MCF 10A (cell line): ENCODE measurements around the gene PHF23. TPM values are rescaled to one million over a fixed set of nuclear protein-coding genes. Genes with fewer than 3 reads are reported as not detected.

ENCODE experiments used
- BruUV-seq: library from RNA; stranded (reverse); fragments of 400-500 nt; replicated peaks from 2 replicates; lab custom pipeline; 2021; lab: Mats Ljungman, UMichigan
- CTCF ChIA-PET: fragments of 300-600 bp; sonication (Branson Sonifier 250); formaldehyde crosslinking; extraction: SDS; loops from one replicate; lab custom pipeline; 2021; ENCODE audit warnings: antibody characterized with exemption, inconsistent platforms; lab: Yijun Ruan, JAX
- POLR2A ChIA-PET: fragments of 300-600, 350-650 bp; sonication (Branson Sonifier 250); formaldehyde crosslinking; extraction: SDS; loops from one replicate; lab custom pipeline; 2020; ENCODE audit warnings: antibody characterized with exemption, inconsistent platforms; lab: Yijun Ruan, JAX
- DNase-seq: peaks from one replicate; pipeline ENCODE4 v3.0.0-alpha.2; 2018; ENCODE audit not compliant: unreplicated experiment
- H3K27ac Mint-ChIP-seq: one replicate; pipeline ENCODE4 v1.8.0; 2022; ENCODE audit warnings: mild to moderate bottlenecking, low read depth, mixed read lengths; ENCODE audit not compliant: unreplicated experiment
- H3K27me3 Mint-ChIP-seq: one replicate; pipeline ENCODE4 v1.8.0; 2022; ENCODE audit warnings: mixed read lengths; ENCODE audit not compliant: insufficient read depth, unreplicated experiment
- H3K36me3 Mint-ChIP-seq: one replicate; pipeline ENCODE4 v1.8.0; 2022; ENCODE audit warnings: mild to moderate bottlenecking, moderate library complexity, mixed read lengths; ENCODE audit not compliant: insufficient read depth, unreplicated experiment
- H3K4me1 Mint-ChIP-seq: one replicate; pipeline ENCODE4 v1.8.0; 2022; ENCODE audit warnings: mixed read lengths; ENCODE audit not compliant: insufficient read depth, unreplicated experiment
- H3K4me3 Mint-ChIP-seq: one replicate; pipeline ENCODE4 v1.8.0; 2022; ENCODE audit warnings: mild to moderate bottlenecking, moderate library complexity, mixed read lengths; ENCODE audit not compliant: unreplicated experiment
- H3K9me3 Mint-ChIP-seq: one replicate; pipeline ENCODE4 v1.8.0; 2022; ENCODE audit warnings: mixed read lengths; ENCODE audit not compliant: unreplicated experiment
- intact Hi-C: fragments of 100-400 bp; cut with micrococcal nuclease; formaldehyde crosslinking; loops from 2 replicates; pipeline ENCODE4 v1.14.1; 2022
- total RNA-seq: library from RNA; stranded (reverse); gene quantifications from 2 replicates; pipeline ENCODE4 v1.2.3, GENCODE V29; 2022
- TF ChIP-seq, protein P1 (sequence below): fragments of 200-600 bp; IDR thresholded peaks from one replicate; pipeline ENCODE4 v1.8.0; 2022; ENCODE audit warnings: antibody characterized with exemption, mild to moderate bottlenecking; ENCODE audit not compliant: unreplicated experiment

PHF23 gene
- total RNA-seq, 1 experiment from 2014 or later = 41.8 TPM

- Mint-ChIP-seq H3K27ac (peak overlapping the region; percentile 84), H3K4me1 (peaks cover 15% of the 10 kb centered on the region), H3K9me3 (no peaks in the 10 kb centered on the region), H3K36me3 (peaks cover 86% of the 10 kb centered on the region), H3K27me3 (no peaks in the 10 kb centered on the region), H3K4me3 (no peak overlapping the region)
- POLR2A ChIA-PET = no interaction called here
- BruUV-seq = no TSS peak
- no peak for DNase-seq
- intact Hi-C loops = no loop called here
- TF ChIP-seq, protein P1, sequence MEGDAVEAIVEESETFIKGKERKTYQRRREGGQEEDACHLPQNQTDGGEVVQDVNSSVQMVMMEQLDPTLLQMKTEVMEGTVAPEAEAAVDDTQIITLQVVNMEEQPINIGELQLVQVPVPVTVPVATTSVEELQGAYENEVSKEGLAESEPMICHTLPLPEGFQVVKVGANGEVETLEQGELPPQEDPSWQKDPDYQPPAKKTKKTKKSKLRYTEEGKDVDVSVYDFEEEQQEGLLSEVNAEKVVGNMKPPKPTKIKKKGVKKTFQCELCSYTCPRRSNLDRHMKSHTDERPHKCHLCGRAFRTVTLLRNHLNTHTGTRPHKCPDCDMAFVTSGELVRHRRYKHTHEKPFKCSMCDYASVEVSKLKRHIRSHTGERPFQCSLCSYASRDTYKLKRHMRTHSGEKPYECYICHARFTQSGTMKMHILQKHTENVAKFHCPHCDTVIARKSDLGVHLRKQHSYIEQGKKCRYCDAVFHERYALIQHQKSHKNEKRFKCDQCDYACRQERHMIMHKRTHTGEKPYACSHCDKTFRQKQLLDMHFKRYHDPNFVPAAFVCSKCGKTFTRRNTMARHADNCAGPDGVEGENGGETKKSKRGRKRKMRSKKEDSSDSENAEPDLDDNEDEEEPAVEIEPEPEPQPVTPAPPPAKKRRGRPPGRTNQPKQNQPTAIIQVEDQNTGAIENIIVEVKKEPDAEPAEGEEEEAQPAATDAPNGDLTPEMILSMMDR = no peak
- CTCF ChIA-PET = interaction anchor here (1.0 kb wide), 1 partner anchor 13 kb away, joined by 3 read pairs; no protein-coding TSS in a partner anchor
These were observed 12.2 kb downstream of the PHF23 start for GRCh38 chr17:7226721-7227710.

DNA sequence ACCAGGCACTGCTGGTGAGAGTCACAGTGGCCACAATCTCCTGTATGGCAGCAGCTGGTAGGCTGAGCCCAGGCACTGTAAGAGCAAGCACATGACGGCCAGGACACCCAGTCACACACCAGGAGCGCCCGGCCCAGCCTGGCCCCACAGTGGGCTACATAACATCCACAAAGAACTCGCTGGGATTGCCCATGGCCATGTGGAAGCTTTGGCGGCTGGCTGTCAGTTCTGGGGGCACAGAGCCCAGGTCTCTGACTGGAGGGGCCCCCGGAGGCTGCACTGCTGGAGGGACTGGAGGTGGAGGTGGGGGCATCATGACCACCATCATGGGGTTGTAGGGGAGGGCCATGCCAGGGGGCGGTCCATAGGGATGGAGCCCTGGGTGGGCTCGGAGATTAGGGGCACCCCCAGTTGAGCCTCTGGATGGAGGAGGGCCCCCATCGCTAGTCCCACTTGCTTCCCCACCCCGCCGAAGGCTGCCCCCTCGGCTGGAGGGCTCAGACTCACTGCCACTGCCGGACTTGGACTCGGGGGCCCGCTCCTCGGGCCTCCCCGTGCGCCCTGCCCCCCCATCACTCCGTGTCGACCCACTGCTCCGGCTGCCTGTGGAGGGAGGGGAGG, 13.4 kb downstream of the PHF23 start:
- no peak overlapping the region for H3K4me3 Mint-ChIP-seq
- TF ChIP-seq, protein P1 = no peak
- H3K36me3 Mint-ChIP-seq = peaks cover 84% of the 10 kb centered on the region
- H3K4me1 Mint-ChIP-seq = peaks cover 23% of the 10 kb centered on the region
- ChIA-PET POLR2A (interaction anchor here (9.0 kb wide), 1 partner anchor 11 kb away, joined by 278 read pairs; the partner anchor contains the start of genes DVL2, GABARAP and PHF23), CTCF (no interaction called here)
- no peaks in the 10 kb centered on the region for H3K9me3 Mint-ChIP-seq
- no peaks in the 10 kb centered on the region for H3K27me3 Mint-ChIP-seq
- DNase-seq = no peak
- H3K27ac Mint-ChIP-seq = no peak overlapping the region
- intact Hi-C loops = no loop called here
- no TSS peak for BruUV-seq

GRCh38 chr17:7224661-7225111, 14.6 kb downstream of the PHF23 start:
- Mint-ChIP-seq H3K36me3 (peaks cover 88% of the 10 kb centered on the region), H3K9me3 (no peaks in the 10 kb centered on the region), H3K4me3 (no peak overlapping the region), H3K27me3 (no peaks in the 10 kb centered on the region), H3K4me1 (peaks cover 30% of the 10 kb centered on the region), H3K27ac (no peak overlapping the region)
- POLR2A ChIA-PET = interaction anchor here (9.0 kb wide), 1 partner anchor 12 kb away, joined by 278 read pairs; the partner anchor contains the start of genes DVL2, GABARAP and PHF23
- BruUV-seq = TSS peak; percentile 41
- TF ChIP-seq, protein P1 = no peak
- intact Hi-C loops = no loop called here
- CTCF ChIA-PET = no interaction called here
- no peak for DNase-seq

- POLR2A ChIA-PET = interaction anchor here (0.8 to 9.0 kb wide), 2 partner anchors 13 to 463 kb away, joined by 3 to 278 read pairs; partner anchors contain the start of genes DVL2, GABARAP, PHF23 and TP53
- peaks cover 35% of the 10 kb centered on the region for H3K4me1 Mint-ChIP-seq
- intact Hi-C loops = no loop called here
- no peaks in the 10 kb centered on the region for H3K9me3 Mint-ChIP-seq
- H3K4me3 Mint-ChIP-seq = no peak overlapping the region
- CTCF ChIA-PET = interaction anchor here (0.7 kb wide), 1 partner anchor 124 kb away, joined by 3 read pairs; no protein-coding TSS in a partner anchor
- H3K36me3 Mint-ChIP-seq = peaks cover 86% of the 10 kb centered on the region
- H3K27ac Mint-ChIP-seq = no peak overlapping the region
- BruUV-seq = no TSS peak
- no peak for DNase-seq
- TF ChIP-seq, protein P1 = no peak
- no peaks in the 10 kb centered on the region for H3K27me3 Mint-ChIP-seq
These were observed 15.1 kb downstream of the PHF23 start for GRCh38 chr17:7224110-7224509.
